ENCODE measurements around the gene XXYLT1.

XXYLT1 gene

DNA sequence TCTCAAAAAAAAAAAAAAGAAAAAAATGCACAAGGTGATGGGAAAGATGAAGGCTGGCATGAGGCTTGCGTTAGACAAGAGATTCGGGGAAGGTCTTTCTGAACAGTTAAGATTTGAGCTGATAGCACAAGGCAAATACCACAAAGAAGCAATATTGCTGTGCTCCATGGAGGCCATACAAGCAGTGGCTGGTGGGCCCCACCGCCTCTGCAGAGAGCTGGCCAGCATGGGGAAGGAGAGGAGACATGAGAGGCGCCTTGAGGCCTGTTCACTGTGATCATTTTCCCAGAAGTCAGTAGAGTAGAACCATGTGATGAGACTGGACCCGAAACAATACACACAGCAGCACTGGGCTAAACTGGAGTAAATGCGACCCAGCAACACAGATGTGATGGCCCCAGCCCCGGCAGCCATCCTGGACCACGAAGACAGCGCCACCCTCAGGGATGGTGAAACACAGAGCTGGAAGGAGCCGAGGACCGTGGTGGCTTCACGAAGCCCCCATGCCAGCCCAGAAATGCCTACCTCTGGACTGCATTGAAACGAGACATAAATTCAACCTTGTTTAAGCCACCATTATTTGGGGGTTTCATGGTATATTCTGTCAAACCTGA lies 5.5 kb downstream of the XXYLT1 start:
- DNase-seq = no peak

DNA sequence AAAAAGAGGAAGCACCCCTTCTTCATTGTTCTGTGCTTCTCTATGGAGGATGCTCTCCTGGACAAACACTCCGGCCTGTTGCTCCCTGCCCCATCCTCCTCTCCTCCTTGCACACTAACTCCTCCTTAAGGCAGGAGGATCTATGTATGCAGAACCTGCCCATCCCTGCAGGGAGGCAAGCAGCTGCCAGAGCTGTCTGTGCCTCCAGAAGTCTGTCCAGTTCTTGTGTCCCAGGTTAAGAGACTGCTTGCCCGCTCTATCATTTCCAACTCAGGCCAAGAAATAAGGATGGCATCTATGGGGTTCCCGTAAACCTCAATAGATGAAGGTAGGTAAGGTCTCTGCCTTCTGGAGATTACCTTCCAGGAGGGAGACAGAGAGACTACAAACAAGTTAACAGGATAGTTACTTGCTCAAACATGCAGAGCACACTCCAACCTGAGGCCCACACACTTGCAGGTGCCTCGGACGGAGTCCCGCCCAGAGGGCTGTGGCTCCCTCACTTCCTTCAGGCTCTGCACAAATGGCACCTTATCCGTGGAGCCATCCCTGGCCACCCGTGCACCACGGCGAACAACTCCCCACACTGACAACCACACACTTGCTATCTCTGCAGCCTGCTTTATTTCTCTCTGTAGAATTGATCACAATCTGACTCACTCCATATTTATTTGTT lies 6.9 kb downstream of the XXYLT1 start:
- DNase-seq = no peak

DNA sequence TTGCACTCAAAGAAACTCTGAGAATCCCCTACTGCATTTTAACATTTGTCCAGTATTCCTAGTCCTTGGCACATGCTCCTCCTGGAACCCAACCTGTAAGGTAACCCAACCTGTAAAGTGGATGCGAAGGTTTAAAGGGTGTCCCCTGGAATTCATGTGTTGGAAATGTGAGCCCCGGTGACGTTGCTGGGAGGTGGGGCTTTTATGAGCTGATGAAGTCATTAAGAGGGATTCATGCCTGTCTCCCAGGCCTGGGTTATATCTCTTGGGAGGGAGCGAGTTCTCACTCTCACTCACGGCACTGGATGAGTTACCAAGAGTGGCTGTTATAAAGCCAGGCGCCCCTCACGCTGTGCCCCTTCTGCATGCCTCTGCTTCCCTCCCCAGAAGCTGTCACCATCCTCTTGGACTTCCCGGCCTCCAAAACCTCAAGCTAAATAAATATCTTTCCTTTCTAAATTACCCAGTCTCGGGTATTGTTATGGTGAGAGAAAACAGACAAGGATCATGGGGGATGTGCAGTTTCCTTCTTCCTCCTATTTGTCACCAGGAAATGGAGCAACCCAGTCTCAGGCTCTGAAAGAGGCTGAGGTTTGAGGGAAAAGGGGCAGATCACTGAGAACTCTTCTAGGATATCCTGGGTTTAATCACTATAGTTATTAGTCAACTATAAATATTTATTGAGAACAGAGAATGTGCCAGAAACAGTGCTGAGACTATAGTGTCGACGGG lies 7.6 kb downstream of the XXYLT1 start:
- no peak for DNase-seq

DNA sequence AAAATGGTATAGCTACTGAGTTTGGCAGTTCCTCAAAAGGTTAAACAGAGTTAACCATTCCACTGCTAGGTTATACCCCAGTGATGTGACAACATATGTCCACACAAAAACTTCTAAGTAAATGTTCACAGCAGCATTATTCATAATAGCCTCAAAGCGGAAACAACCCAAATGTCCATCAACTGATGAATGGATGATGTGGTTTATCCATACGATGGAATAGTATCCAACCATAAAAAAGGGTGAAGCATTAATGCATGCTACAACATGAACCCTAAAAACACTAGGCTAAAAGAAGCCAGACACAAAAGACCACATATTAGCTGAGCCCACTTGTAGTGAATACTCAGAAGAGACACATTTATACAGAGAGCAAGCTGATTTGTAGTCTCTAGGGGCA lies 9.0 kb downstream of the XXYLT1 start:
- DNase-seq = no peak

DNA sequence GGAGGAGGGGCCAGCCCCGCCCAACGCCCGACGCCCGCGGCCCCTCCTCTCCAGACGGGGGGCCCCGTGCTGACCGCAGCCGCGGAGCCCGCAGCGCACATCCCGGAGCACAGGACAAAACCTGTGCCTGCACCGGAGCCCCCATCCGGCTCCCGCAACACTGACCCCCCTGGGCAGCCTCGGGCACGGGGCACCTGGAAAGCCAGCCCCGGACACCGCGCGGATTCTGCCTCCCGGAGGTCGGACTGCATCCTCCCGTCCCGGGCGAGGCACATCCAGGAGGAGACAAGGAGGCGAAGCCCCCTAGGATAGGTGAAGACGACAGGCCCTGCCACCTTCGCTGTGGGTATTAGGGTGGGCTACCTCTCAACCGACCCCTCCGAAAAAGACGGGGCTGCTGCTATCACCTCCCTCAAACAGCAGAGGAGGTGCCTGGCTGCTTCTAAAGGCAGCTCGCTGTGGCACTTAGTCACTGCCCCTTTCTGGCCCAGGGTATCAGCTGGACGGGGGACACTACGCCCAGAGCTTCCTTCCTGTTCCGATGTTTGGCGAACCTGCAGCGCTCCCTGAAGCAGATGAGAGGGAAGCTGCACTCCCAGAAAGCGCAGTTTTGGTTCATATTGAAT lies 10.6 kb downstream of the XXYLT1 start:
- peak in 1 of 2 donors; percentile 26 for DNase-seq

DNA sequence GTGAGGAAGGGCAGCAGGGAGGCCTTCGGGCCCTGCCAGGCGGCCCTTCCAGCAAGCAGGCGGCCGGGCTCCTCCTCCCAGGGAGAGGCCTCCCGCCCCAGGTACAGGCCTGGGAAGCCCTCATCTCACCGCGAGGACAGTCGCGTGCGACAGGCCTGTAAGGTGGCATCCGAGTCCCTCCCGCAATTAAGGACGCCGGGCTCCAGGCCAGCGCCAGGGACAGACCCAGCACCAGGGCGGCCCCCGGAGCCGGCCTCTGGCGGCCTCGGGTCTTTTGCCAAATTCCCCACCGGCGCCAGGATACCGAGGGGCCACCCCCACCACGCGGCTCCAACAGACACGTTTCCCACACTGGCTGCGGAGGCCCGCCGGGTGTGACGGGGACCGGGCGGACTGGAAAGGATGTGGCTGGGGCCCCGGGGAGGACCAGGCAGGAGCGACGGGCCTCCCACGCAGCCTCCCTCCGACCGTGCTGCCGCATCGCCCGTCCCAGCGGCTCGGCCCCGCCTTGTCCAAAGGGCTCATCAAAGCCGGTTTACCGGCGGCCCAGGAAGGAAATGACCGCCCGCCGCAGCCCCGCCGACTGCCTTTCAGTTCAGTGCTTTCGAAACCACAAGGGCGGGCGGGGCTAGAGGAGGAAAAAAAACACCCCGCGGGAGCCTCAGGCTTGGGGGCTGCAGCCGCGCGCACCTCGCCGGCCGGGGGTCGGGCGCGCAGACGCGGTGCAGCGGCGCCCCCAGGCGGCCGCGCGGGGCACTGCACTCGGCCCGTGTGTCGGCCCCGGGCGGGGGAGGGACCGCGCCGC lies 11.3 kb downstream of the XXYLT1 start:
- peak; percentile 78 to 84 for DNase-seq

DNA sequence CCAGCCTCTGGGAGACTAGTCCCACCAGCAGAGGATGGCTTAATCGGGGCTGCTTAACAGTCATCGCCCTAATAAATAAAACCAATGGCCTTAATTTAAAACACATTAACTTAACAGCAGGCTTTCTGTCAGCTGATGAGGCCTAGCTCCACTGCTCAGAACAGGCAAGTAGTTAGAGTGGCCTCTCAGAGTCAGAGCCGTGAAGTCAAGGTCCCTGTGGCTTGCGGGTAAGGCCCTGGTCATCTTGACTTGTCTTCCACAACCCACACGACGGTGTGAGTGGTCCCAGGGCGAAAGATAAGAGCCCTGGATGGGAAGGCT lies 11.8 kb downstream of the XXYLT1 start:
- DNase-seq = no peak

DNA sequence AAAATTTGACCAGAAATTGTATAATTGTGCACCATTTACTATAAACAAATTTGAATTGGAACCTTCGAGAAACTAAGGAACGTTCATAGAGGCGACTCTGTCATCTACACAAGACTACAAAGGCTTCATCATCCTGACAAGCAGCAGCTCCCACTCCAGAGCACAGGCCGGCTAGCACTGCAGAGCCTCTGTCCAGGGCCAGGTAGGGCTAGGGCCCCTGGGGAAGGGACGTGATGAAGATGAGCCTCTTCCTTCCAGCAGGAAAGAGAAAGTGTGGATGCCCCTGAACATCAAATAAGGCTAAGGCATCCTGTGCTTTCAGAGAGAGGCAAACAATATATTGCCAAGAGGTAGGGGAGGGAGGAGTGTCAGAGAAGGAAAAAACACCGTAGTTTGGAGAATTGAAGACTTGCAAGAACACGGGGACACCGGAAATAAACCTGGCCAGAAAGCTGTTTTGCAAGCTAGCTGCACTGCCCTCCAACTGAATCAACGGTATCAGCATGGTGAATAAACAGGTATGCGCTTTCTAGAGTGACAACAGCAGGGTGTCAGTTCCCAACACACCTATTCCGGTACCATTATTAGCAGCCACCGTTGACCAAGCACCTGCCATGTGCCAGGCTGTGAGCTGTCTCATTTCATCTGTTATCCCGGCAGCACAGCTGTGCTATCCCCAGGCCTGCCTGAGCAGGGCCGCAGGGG lies 12.4 kb downstream of the XXYLT1 start:
- DNase-seq = no peak

DNA sequence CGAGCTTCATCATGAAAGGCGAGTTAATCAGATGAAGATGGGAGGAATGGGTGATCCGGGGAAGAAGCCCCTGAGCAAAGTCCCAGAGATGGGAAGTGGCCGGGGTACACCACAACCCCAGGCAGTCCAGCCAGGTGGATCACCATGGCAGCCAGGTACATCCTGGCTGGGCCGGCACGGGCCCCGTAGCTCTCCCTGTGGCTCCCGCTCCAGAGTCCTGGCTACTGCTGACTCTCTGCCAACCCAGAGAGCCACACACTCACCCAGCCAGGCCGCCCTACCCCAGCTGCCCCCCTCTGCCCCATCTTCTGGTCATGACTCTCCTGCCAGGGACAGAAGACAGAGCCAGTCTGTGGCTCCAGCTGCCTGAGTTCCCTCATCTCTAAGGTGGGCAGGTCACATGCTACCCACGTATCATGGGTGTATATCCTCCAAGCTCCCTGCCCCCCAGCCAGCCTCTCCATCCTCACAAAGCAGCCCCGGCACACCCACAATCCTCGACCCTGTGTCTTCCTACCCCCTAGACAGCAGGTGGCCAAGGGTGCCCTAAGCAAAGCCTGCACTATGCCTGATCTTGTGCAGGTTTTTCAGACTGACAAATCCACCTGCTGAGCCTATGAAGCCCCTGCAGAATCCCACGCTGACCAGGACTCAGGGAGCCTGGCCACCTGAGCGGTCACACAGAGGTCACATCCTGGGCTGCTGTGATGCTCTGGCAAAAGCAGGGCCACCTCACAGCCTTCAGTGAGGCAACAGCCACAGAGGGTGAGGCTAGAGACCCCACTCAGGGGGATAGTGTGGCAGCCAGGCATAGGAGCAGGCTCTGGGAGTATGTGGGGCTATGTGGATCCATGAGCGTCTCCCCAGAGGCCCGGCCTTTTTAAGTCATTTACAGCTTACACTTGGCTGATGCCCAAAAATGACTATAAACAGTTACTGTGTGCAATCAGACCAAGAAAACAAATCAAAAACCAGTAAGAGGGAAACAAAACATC lies 13.2 kb downstream of the XXYLT1 start:
- no peak for DNase-seq

DNA sequence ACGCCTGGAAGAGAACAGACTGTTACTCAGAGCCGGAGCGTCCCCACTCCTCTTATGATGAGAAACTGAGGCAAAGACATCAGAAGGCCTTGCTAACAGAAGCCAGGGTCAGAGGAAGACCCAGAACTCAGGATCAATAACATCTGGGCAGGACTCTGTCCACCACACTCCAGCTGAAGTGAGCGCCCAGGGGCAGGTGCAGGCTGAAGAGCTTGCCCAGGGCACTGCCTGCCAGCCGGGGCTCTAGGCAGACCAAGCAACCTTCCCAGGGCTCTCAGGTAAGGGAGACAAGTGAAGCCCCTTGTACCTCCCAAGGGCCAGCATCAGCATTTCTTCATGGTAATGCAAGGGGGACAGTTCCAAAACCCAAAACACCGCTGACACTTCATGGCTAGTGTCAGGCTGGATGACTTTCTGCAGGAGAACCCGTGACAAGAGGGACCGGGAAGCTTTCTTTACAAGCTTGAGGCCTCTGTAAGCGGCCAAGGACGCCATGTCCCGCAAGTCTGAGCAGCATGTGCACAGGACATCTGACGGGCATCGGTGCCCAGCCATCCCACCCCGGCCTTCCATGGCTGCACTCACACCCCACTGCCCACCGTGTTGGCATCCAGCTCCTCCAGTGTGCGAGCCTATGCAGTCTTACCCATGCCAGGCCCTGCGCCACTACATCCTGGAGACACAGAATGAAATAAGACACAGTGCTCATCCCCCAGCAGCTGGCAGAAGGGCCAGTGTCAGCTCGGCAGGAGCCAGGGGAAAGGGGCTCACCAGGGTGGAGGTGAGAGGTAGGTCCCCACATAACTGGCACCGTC lies 14.1 kb downstream of the XXYLT1 start:
- DNase-seq = no peak

DNA sequence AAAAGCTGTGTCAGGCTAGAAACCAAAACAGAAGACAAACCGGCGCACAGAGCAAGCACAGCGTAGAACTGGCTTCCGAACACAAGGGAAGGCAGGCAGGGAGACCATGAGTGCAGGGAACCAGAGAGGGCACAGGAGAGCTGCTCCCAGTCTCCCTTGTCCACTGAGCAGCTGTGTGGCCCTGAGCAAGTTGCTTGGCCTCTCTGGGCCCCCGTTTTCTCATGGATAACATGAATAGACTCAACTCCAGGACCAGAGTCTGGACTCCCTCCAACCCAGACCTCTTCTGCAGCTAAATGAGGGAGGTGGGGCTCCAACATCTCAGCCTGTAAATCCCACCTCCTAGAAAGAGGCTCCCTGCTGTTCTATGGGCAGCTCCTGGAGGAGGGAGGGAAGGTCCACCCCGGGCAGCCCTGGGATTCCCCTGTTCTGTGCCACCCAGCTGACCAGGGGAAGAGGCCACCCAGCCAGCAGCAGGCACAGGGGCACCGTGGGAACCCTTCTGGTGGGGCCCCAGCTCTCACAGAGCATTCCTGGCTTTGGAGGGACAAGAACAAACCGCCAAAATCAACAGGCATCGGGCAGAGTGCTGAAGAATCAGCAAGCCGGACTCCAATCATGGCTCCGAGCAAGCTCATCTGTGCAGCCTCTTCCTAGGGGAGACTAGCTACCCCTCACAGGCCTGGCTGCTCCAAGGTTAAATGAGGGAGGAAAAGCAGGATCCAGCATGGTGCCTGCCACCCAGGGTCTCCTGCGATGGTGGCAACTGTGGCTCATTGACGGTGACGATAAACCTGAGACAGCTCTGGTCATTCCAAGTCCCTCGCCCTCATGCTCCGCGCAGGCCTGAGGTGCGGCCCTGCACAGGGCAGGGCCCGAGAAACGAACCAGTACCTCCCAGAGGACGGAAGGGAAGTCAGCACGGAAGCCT lies 15.1 kb downstream of the XXYLT1 start:
- no peak for DNase-seq

DNA sequence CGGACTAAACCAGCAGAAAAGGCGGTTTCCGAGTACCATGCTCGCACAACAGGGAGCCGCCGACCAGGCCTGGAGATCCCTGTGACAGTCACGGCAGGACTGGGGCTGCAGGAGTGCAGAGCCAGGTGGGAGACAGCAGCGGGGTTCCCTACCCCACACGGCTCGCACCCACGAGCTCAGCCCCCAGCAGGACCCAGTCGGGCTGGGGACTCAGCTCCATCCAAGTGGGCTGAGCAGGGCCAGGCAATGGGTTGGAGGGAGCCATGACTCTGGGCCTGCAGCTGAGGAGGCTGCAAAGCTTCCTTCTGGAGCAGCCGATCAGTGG lies 15.8 kb downstream of the XXYLT1 start:
- no peak for DNase-seq

DNA sequence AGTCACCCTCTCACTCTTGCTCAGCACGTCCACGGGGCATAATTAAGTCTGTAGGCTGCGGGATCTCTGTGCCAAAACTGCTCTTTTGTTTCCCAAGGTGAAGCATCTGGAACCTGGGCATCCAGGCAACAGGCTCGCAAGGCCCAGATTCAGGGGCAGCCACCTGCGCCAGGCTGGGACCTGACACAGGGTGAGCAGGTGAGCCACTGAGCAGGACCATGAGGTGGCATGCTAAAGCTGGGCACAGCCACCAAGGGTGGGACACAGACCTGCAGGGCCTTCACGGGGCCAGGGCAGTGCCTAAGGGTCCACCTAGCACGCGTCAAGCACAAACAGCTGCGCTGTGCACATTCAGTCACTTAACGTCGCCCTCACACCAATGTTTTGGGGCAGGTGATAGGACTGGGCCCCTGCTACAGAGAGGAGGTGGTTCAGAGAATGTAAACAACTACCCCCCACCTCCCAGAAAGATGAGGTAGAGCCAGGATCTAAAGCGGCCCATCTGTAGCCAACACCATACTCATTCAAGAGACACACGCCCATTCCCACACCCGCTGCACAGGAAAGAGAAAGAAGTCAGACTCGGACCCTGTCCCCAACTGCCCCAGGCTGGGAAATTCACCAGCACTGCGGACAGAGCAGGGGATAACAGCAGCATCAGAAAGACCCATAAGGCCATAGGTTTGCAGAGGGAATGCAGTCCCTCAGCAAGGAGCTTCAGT lies 16.3 kb downstream of the XXYLT1 start:
- DNase-seq = no peak

DNA sequence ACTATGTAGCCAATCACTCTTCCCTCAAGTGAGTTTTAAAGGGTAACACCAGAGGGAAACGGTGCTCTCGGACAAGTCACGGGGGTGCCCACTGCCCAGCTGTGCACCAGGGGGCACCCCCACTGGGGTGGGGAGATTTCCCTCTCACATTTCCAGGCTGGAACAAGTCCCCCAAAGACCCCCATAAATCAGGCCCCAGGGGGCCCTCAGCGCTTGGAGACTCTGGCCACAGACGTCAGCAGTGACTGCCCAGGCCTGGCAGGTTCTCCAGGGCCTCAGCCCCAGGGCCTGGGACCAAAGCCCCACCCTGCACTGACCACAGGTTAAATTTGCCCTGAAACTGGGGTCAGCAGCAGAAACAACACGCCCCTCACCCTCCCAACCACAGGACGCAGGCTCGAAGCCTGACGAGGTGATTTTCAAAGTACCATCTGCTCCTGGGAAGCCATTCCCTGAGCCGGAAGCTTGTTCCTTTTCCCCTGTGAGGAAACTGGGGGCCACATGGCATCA lies 17.0 kb downstream of the XXYLT1 start:
- DNase-seq = no peak

DNA sequence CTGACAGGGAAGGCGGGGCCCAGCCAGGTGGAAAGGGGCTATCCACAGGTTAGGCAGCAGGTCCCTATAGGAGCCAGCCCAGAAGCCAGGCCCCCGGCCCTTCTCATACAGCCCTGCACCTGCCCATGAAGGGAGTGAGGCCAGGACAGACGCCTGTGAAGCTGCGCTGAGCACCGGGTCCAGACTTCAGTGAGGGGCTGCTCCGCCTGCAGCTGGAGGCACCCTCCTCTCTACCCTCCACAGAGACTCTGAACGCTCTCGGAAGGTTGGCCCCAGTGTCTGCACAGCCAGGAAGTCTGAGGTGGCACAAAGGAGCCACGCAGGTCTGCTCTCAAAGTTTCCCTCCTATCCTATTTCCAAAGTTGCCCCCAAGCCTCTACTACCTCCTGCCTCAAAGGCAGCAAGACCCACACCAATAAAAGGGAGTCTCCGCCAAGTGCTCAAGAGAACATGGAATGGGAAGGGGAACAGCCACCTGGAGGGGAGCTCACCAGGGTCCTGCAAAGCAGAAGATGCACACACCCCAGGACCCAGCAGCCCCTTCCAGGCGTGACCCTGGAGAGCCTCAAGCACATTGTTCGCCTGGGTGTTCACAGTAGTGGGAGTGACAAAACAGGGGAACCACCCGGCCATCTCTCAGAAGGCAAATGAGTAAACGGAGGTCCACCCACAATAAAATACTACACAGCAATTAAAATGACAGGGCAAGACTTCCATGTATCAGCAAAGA lies 19.5 kb downstream of the XXYLT1 start:
- no peak for DNase-seq

DNA sequence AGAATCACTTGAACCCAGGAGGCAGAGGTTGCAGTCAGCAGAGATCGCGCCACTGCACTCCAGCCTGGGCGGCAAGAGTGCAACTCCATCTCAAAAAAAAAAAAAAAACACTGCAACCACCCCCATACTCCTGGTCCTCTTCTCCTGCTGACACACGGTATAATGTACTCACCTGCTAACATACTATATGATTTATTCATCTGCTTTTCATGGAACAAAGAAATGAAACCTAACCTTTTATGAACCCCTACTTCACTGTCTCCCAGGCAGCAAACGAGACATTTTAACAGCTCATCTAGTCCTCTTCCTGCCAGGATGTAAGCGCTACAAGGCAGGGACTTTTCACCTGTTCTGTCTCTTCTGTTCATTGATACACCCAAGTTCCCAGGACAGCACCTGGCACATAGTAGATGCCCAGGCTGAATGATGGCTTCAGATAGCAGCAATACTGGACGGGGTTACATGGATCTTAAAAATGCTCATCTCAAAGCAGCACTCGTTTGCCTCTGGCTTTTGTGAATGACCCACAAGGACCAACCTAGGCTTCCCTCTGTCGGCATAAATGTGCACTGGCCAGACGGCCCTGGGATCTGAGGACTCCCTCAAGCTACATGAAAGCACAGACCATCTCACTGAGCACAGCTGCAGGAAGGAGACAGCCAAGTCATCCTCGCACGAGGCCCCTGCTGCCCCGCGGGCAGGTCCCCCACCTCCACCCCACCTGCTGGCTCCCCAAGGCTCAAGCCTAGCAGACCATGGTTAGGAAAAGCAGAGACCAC lies 20.3 kb downstream of the XXYLT1 start:
- no peak for DNase-seq

All from activated CD4-positive, alpha-beta T cell treated with anti-CD3 and anti-CD28 coated beads for 4 hours (primary cell).